ENCODE measurements around the gene MGMT.

MGMT gene

GRCh38 chr10:129765664-129766550, 298.9 kb downstream of the MGMT start:
- H3K4me3 ChIP-seq (ENCODE audit: low read length): no peak overlapping the region
- no peak for TF ChIP-seq ZNF274 (IDR thresholded peaks at IDR 0.05; ENCODE audit: low read depth, low read length)

- H3K4me3 ChIP-seq (ENCODE audit: low read length): no peak overlapping the region
- no peak for TF ChIP-seq ZNF274 (IDR thresholded peaks at IDR 0.05; ENCODE audit: low read depth, low read length)
Measured at GRCh38 chr10:129766611-129767550, 299.8 kb downstream of the MGMT start.

- H3K4me3 ChIP-seq (ENCODE audit: low read length): no peak overlapping the region
- TF ChIP-seq ZNF274 (IDR thresholded peaks at IDR 0.05; ENCODE audit: low read depth, low read length): no peak
Measured at GRCh38 chr10:129767751-129768150, 300.7 kb downstream of the MGMT start.

GRCh38 chr10:129768437-129769355, 301.7 kb downstream of the MGMT start:
- TF ChIP-seq ZNF274 (IDR thresholded peaks at IDR 0.05; ENCODE audit: low read depth, low read length): no peak

GRCh38 chr10:129769381-129770116, 302.5 kb downstream of the MGMT start:
- H3K4me3 ChIP-seq (ENCODE audit: low read length): no peak overlapping the region
- TF ChIP-seq ZNF274 (IDR thresholded peaks at IDR 0.05; ENCODE audit: low read depth, low read length): no peak

More at GRCh38 chr10:129768437-129769355, 301.7 kb downstream of the MGMT start:
- H3K4me3 ChIP-seq (ENCODE audit: low read length): no peak overlapping the region

GRCh38 chr10:129770286-129770685, 303.2 kb downstream of the MGMT start:
- no peak overlapping the region for H3K4me3 ChIP-seq (ENCODE audit: low read length)
- no peak for TF ChIP-seq ZNF274 (IDR thresholded peaks at IDR 0.05; ENCODE audit: low read depth, low read length)

GRCh38 chr10:129771024-129771423, 304.0 kb downstream of the MGMT start:
- TF ChIP-seq ZNF274 (IDR thresholded peaks at IDR 0.05; ENCODE audit: low read depth, low read length): no peak
- H3K4me3 ChIP-seq (ENCODE audit: low read length): no peak overlapping the region

GRCh38 chr10:129771576-129771975, 304.5 kb downstream of the MGMT start:
- H3K4me3 ChIP-seq (ENCODE audit: low read length): no peak overlapping the region
- TF ChIP-seq ZNF274 (IDR thresholded peaks at IDR 0.05; ENCODE audit: low read depth, low read length): no peak

- no peak overlapping the region for H3K4me3 ChIP-seq (ENCODE audit: low read length)
- no peak for TF ChIP-seq ZNF274 (IDR thresholded peaks at IDR 0.05; ENCODE audit: low read depth, low read length)
Measured at GRCh38 chr10:129771991-129772431, 305.0 kb downstream of the MGMT start.

- H3K4me3 ChIP-seq (ENCODE audit: low read length): no peak overlapping the region
- TF ChIP-seq ZNF274 (IDR thresholded peaks at IDR 0.05; ENCODE audit: low read depth, low read length): no peak
Measured at GRCh38 chr10:129772468-129773358, 305.7 kb downstream of the MGMT start.

GRCh38 chr10:129773359-129773990, 306.4 kb downstream of the MGMT start:
- TF ChIP-seq ZNF274 (IDR thresholded peaks at IDR 0.05; ENCODE audit: low read depth, low read length): no peak
- H3K4me3 ChIP-seq (ENCODE audit: low read length): no peak overlapping the region
